ENCODE data around the gene CNNM4.
A peak's percentile ranks its signal among the peaks of the same experiment; 100 is the strongest.

The CNNM4 gene

DNA sequence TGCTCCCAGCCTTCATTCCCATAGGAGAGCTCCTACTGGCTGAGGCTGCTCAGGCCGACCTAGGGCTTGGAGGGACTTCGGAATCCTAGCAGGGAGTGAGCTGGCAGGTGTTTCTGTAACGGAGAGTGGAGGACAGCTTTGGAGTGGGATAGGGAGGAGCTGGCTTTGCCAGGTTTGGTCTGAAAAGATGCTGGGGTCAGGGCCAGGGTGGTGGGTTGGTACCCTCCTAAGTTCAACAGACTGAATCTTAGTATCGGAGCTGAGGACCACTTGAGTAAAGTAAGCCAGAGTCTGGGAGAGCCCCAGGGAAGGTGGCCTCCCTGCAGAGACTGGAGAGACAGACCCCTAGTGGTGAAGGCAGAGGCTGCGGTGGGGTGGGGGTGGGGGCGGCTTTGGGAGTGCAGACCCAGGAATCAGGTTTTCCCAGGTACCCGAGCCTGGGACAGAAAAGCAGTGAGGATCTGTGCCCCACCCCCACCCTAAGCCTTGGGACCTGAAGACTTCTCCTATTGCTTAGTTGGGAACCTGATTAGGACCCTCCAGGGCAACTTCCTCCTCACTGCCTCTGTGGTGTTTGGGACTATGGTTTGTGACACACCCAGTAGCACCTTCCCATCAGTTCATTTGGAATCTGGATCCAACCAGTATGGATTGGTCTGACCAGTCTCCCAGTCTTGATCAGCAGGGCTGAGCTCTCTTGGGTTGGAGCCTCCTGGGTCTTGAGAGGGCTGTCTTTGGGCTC, 3.0 kb downstream of the CNNM4 start:
- no peak for DNase-seq (ENCODE audit: low read depth, low spot score)
- in situ Hi-C loops (cut with HindIII; ENCODE audit: low sequenced_read_pairs) = no loop called here
- TF ChIP-seq, protein P1, sequence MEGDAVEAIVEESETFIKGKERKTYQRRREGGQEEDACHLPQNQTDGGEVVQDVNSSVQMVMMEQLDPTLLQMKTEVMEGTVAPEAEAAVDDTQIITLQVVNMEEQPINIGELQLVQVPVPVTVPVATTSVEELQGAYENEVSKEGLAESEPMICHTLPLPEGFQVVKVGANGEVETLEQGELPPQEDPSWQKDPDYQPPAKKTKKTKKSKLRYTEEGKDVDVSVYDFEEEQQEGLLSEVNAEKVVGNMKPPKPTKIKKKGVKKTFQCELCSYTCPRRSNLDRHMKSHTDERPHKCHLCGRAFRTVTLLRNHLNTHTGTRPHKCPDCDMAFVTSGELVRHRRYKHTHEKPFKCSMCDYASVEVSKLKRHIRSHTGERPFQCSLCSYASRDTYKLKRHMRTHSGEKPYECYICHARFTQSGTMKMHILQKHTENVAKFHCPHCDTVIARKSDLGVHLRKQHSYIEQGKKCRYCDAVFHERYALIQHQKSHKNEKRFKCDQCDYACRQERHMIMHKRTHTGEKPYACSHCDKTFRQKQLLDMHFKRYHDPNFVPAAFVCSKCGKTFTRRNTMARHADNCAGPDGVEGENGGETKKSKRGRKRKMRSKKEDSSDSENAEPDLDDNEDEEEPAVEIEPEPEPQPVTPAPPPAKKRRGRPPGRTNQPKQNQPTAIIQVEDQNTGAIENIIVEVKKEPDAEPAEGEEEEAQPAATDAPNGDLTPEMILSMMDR (IDR thresholded peaks at IDR 0.05; ENCODE audit: low read depth, low read length) = peak; percentile 42
- H3K4me3 ChIP-seq (ENCODE audit: low read depth, low read length) = peak overlapping the region; percentile 25

DNA sequence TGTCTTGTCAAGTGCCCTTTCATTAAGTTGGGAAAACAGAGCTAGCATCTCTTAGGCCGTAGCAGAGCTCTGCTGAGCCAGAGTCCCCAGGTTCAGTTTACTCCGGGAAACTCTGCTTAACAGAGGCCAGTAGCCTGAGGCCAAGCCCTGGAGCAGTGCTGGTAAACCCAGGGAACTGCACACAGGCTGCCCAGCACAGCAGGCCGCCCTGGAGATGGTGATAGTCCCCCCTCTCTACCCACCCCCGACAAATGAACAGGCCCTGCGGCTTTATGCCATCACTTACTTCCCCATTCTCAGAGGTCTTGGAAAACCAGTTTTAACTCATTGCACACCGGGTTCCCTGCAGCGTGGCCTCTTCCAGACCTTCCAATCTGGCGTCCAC, 3.5 kb downstream of the CNNM4 start:
- H3K4me3 ChIP-seq (ENCODE audit: low read depth, low read length) = no peak overlapping the region
- TF ChIP-seq, protein P1 (IDR thresholded peaks at IDR 0.05; ENCODE audit: low read depth, low read length) = no peak
- no peak for DNase-seq (ENCODE audit: low read depth, low spot score)
- in situ Hi-C loops (cut with HindIII; ENCODE audit: low sequenced_read_pairs) = no loop called here

GRCh38 chr2:96767135-96767871, 6.6 kb downstream of the CNNM4 start:
- no peak overlapping the region for H3K4me3 ChIP-seq (ENCODE audit: low read depth, low read length)
- TF ChIP-seq, protein P1 (IDR thresholded peaks at IDR 0.05; ENCODE audit: low read depth, low read length) = no peak
- in situ Hi-C loops (cut with HindIII; ENCODE audit: low sequenced_read_pairs) = no loop called here
- DNase-seq (ENCODE audit: low read depth, low spot score) = no peak

GRCh38 chr2:96768083-96768561, 7.4 kb downstream of the CNNM4 start:
- in situ Hi-C loops (cut with HindIII; ENCODE audit: low sequenced_read_pairs) = no loop called here
- DNase-seq (ENCODE audit: low read depth, low spot score) = no peak

DNA sequence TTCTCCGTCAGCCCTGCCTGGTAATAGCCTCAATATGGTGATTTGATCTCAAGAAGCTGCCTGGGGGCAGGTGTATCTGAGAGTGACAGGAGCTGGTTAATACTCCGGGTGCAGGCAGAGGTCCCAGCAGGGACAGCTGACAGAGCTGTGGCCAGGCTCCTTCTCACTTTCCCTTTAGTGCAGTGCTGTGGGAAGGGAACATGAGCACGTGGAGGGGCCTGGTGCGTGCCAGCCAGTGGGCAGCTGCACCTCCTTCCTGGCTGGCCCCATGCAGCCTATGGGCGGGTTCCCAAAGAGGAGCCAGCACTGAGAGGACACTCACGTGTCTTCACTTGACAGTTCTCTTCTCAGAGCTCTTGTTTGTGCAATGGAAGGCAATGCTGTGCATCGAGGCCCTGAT, 9.1 kb downstream of the CNNM4 start:
- no peak for DNase-seq (ENCODE audit: low read depth, low spot score)
- TF ChIP-seq, protein P1 (IDR thresholded peaks at IDR 0.05; ENCODE audit: low read depth, low read length) = no peak
- H3K4me3 ChIP-seq (ENCODE audit: low read depth, low read length) = no peak overlapping the region
- in situ Hi-C loops (cut with HindIII; ENCODE audit: low sequenced_read_pairs) = no loop called here

More at GRCh38 chr2:96768083-96768561, 7.4 kb downstream of the CNNM4 start:
- TF ChIP-seq, protein P1 (IDR thresholded peaks at IDR 0.05; ENCODE audit: low read depth, low read length) = no peak
- H3K4me3 ChIP-seq (ENCODE audit: low read depth, low read length) = no peak overlapping the region

- TF ChIP-seq, protein P1 (IDR thresholded peaks at IDR 0.05; ENCODE audit: low read depth, low read length) = no peak
- no peak overlapping the region for H3K4me3 ChIP-seq (ENCODE audit: low read depth, low read length)
- DNase-seq (ENCODE audit: low read depth, low spot score) = no peak
- in situ Hi-C loops (cut with HindIII; ENCODE audit: low sequenced_read_pairs) = no loop called here
Measured at GRCh38 chr2:96770442-96771202, 9.9 kb downstream of the CNNM4 start.

Measured in astrocyte of the spinal cord (primary cell).